IMR-90 (cell line): Measurements from ENCODE around the gene CROCC2.

Experiments used
- CEBPB ChIP-seq: IDR thresholded peaks from 2 replicates; pipeline ENCODE4 v1.6.1; 2012; ENCODE audit warnings: low read depth, low read length, improper control_type of control experiment
- FOS ChIP-seq: fragments of 150-350 bp; IDR thresholded peaks from 2 replicates; pipeline ENCODE4 v1.6.1; 2016; ENCODE audit warnings: low read depth, low read length
- MAZ ChIP-seq: IDR thresholded peaks from 2 replicates; pipeline ENCODE4 v1.6.1; 2012; ENCODE audit warnings: low read depth, mild to moderate bottlenecking, low read length, improper control_type of control experiment, moderate library complexity, borderline replicate concordance
- MXI1 ChIP-seq: IDR thresholded peaks from 2 replicates; pipeline ENCODE4 v1.6.1; 2012; ENCODE audit warnings: low read depth, mild to moderate bottlenecking, low read length, moderate library complexity, borderline replicate concordance
- POLR2A ChIP-seq: IDR thresholded peaks from 2 replicates; pipeline ENCODE4 v1.6.1; 2012; ENCODE audit warnings: mild to moderate bottlenecking, low read depth, low read length
- RAD21 ChIP-seq: IDR thresholded peaks from 2 replicates; pipeline ENCODE4 v1.6.1; 2012; ENCODE audit warnings: low read length, improper control_type of control experiment
- RCOR1 ChIP-seq: IDR thresholded peaks from 2 replicates; pipeline ENCODE4 v1.6.1; 2012; ENCODE audit warnings: mild to moderate bottlenecking, low read length, improper control_type of control experiment; ENCODE audit not compliant: insufficient replicate concordance
- RFX5 ChIP-seq: IDR thresholded peaks from 2 replicates; pipeline ENCODE4 v1.8.0; 2012; ENCODE audit warnings: low read depth, mild to moderate bottlenecking, low read length, moderate library complexity
- SMC3 ChIP-seq: fragments of 150-350 bp; IDR thresholded peaks from 2 replicates; pipeline ENCODE4 v1.6.1; 2016; ENCODE audit warnings: low read depth, mild to moderate bottlenecking, antibody characterized with exemption, low read length, moderate library complexity
- TF ChIP-seq, protein P1 (sequence below): conservative IDR thresholded peaks from 2 replicates; pipeline ENCODE4 v1.5.1; 2012; ENCODE audit warnings: mild to moderate bottlenecking, low read depth, low read length, improper control_type of control experiment
- TF ChIP-seq, protein P2 (sequence below): fragments of 150-350 bp; IDR thresholded peaks from 2 replicates; pipeline ENCODE4 v1.6.1; 2016; ENCODE audit warnings: low read depth, mild to moderate bottlenecking, low read length, moderate library complexity, borderline replicate concordance
- TF ChIP-seq, protein P3 (sequence below): fragments of 150-350 bp; IDR thresholded peaks from 2 replicates; pipeline ENCODE4 v1.6.1; 2017; ENCODE audit warnings: mild to moderate bottlenecking, antibody characterized with exemption, low read length, low read depth

DNA sequence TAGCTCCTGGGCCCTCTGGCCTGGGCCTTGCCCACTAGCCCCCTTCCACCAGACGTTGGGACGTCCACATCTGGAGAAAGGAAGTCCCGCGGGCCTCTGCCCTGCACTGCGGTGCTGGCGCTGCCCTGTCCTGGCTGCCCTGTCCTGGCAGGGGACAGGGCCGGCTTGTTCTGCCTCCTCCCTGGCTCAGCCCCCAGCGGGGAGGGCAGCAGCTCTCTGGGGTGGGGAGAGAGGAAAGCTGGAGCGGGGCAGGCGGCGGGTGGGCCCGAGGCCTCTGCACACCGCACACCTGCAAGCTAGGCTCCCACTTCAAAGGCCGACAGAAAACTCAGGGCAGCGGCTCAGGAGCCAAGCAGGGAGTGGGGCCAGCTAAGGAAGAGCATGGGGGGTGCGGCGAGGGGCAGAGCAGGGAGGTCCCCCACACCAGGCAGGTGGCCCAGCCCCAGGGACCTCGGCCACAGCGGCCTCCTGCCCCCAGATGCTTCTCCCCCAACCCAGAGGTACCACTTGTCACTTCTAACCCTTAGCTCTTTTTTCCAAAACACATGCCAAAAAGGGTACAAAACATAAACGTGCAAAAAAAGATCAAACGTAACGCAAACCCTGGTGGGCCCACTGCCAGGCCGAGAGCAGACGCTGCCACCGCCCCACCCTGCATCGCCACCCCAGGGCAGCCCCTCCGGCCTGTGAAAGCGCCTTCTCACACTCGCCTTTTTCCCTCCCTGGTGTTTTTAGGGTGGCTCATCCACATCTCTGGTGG, 105.8 kb downstream of the CROCC2 start:
- TF ChIP-seq, protein P1, sequence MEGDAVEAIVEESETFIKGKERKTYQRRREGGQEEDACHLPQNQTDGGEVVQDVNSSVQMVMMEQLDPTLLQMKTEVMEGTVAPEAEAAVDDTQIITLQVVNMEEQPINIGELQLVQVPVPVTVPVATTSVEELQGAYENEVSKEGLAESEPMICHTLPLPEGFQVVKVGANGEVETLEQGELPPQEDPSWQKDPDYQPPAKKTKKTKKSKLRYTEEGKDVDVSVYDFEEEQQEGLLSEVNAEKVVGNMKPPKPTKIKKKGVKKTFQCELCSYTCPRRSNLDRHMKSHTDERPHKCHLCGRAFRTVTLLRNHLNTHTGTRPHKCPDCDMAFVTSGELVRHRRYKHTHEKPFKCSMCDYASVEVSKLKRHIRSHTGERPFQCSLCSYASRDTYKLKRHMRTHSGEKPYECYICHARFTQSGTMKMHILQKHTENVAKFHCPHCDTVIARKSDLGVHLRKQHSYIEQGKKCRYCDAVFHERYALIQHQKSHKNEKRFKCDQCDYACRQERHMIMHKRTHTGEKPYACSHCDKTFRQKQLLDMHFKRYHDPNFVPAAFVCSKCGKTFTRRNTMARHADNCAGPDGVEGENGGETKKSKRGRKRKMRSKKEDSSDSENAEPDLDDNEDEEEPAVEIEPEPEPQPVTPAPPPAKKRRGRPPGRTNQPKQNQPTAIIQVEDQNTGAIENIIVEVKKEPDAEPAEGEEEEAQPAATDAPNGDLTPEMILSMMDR, result no peak
- TF ChIP-seq RAD21, result no peak
- no peak for TF ChIP-seq POLR2A
- no peak for TF ChIP-seq FOS
- TF ChIP-seq MAZ, result no peak
- TF ChIP-seq SMC3, result no peak
- no peak for TF ChIP-seq MXI1
- TF ChIP-seq RCOR1, result no peak
- TF ChIP-seq, protein P2, sequence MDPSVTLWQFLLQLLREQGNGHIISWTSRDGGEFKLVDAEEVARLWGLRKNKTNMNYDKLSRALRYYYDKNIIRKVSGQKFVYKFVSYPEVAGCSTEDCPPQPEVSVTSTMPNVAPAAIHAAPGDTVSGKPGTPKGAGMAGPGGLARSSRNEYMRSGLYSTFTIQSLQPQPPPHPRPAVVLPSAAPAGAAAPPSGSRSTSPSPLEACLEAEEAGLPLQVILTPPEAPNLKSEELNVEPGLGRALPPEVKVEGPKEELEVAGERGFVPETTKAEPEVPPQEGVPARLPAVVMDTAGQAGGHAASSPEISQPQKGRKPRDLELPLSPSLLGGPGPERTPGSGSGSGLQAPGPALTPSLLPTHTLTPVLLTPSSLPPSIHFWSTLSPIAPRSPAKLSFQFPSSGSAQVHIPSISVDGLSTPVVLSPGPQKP, result no peak
- TF ChIP-seq, protein P3, sequence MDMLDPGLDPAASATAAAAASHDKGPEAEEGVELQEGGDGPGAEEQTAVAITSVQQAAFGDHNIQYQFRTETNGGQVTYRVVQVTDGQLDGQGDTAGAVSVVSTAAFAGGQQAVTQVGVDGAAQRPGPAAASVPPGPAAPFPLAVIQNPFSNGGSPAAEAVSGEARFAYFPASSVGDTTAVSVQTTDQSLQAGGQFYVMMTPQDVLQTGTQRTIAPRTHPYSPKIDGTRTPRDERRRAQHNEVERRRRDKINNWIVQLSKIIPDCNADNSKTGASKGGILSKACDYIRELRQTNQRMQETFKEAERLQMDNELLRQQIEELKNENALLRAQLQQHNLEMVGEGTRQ, result no peak
- TF ChIP-seq CEBPB, result no peak
- TF ChIP-seq RFX5, result no peak
